Fibroblast of peridontal ligament (primary cell): Measurements from ENCODE around the gene RASL10B.

Experiments used
- DNase-seq: peaks from one replicate; pipeline ENCODE4 v3.0.0-alpha.2; 2010; ENCODE audit errors: extremely low read depth

Gene RASL10B

GRCh38 chr17:35717475-35717874 is 14.0 kb upstream of the RASL10B start:
- no peak for DNase-seq

DNA sequence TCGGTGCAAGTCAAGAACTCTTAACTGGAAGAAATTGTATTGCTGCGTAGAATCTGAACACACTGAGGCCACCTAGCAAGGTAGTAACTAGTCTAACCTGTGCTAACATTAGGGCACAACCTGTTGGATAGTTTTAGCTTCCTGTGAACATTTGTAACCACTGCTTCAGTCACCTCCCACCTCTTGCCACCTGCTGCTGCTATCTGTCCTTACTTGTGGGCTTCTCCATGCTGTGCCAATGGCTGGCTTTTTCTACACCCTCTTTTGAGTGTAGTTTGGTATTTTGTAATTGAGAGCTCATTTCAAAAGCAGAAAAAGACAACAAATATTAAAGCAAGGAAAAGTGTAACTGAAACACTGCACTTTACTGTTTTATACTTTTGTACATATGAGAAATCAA is 7.7 kb upstream of the RASL10B start:
- DNase-seq = no peak

- no peak for DNase-seq
Measured at GRCh38 chr17:35725058-35725457, 6.4 kb upstream of the RASL10B start.

GRCh38 chr17:35725802-35726126 is 5.7 kb upstream of the RASL10B start:
- no peak for DNase-seq

GRCh38 chr17:35726127-35726952 is 5.1 kb upstream of the RASL10B start:
- peak; percentile 91 for DNase-seq

GRCh38 chr17:35726953-35727460 is 4.4 kb upstream of the RASL10B start:
- peak; percentile 30 for DNase-seq

DNA sequence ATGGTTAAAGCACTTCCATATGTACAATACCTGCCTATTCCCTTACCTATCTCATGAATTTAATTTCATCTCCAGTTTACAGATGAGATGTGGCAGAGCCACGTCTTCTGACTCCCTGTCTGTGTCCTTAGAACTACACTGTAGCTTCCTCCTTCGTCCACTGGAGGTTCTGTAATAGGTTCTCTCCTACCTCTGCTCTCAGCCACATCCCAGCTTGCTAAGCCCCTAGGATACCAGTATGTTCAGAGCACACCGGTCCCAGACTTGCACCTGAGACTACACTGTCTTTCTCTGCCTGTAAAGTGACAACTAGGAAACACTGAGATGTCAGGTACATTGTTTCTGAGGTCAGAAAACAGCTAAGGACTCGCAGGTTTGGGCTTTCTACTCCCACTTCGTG is 3.8 kb upstream of the RASL10B start:
- DNase-seq = no peak

GRCh38 chr17:35728551-35728950 is 2.9 kb upstream of the RASL10B start:
- no peak for DNase-seq

GRCh38 chr17:35729405-35729833 is 2.0 kb upstream of the RASL10B start:
- DNase-seq = no peak

DNA sequence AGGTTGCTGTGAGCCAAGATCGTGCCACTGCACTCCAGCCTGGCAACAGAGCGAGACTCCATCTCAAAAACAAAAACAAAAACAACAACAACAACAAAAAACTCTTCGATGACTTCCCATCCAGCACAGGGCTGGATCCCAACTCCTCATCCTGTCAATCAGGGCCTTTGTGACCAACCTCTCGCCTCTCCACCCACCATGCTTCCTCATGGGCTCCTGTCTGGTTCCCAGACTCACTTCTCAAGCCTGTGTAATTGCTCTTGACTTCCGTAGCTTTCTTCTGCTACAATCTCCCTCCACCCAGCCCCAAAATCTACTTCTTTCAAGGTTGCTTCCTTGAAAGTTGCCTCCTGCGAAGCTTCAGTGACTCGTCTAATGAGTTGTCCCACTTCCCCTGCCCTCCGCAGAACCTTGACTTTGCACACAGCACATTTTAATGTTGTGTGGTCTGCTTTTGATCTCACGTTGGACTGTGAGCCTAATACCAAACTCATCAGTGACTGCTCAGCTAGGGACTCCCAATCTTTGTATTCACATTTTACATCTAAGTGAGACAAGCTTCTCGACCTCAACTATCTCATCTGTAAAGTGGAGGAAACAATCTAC is 936 bp upstream of the RASL10B start:
- DNase-seq = no peak

GRCh38 chr17:35731917-35732805 is 722 bp downstream of the RASL10B start:
- DNase-seq = no peak

DNA sequence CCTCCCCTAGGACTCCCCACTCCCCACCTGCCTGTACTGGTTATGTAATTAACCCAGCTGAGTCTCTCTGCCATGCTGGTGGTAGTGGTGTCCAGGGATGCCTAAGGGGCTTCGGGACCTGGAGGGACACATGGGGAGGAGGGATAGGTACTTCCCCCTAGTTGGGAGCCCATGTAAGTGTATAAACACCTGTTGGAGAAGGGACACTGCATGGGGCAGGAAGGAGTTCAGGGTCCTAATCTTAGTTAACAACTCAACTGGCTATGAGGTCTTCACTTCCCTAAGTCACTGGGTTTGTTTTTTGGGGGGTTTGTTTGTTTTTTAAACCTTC is 1.3 kb downstream of the RASL10B start:
- no peak for DNase-seq

GRCh38 chr17:35733366-35733765 is 1.9 kb downstream of the RASL10B start:
- no peak for DNase-seq

DNA sequence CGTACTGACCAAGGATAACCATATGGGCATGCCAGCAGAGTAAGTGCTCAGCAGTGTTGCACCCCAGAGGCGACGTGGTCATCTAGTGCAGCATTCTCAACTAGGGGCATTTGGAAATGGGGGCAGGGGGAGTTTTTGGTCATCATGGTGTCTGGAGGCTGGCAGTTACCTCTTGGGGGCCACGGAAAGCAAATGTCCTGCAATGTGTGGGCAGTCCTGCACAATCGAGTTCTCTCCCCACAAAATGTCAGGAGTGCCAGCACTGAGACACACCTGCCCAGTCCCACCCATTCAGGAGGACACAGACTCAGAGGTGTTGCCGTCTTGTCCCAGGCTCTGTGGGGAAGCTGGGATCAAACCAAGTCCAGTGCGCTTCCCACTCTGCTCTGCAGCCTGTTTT is 3.0 kb downstream of the RASL10B start:
- no peak for DNase-seq

DNA sequence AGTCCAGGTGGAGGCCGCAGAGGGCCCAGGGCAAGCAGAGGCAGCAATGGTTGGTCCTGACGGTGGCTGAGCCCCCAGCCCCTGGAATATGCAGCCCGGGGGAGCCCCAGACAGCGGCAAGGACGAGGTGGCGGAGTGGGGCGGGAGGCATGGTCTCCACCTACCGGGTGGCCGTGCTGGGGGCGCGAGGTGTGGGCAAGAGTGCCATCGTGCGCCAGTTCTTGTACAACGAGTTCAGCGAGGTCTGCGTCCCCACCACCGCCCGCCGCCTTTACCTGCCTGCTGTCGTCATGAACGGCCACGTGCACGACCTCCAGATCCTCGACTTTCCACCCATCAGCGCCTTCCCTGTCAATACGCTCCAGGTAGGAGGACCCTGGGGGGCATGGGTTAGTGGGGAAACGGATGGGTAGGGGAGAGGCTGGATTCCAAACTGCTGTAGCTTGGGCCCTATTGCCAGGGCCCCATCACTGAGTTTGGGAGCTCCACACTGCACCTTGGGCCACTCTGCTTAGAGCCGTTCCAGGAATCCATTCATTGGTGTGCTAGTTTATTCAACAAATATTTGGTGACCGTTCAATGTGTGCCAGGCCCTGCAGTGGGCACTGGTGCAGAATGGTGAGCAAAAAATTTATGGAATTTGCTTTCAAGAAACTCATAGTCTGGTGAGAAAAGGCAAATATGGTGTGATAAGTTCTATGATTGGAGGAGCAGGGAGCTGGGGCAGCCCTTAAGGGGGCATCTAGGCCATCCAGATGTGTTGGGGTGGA is 3.8 kb downstream of the RASL10B start:
- DNase-seq = no peak

- no peak for DNase-seq
Measured at GRCh38 chr17:35736236-35736635, 4.8 kb downstream of the RASL10B start.

DNA sequence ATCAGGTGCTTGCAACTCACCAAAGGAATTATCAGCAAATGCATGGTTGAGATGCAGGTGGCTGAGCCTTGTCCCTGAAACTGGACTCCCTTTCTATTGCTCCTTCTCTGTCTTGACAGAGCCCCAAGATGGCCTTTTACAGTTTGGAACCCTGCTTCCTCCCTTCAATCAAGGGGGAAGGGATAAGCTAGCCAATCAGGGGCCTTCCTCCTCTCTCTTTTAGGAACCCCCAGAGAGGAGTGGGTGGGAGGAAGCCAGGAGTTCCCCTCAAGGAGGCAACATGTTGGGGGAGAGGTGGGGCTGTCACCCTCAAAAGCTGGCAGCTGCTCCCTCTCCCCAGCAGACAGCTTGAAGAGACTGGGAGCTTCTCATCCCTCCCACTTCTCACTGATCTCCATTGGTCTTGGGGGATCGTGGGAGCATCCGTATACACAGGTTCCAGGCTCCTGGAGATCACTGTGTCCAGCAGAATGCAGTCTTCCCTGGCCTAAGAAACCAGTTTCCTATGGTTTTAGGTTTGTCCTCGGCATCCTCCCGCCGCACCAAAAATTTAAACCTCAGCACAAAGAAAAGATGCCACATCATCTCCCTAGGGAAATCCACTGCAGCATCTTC is 7.2 kb downstream of the RASL10B start:
- no peak for DNase-seq

DNA sequence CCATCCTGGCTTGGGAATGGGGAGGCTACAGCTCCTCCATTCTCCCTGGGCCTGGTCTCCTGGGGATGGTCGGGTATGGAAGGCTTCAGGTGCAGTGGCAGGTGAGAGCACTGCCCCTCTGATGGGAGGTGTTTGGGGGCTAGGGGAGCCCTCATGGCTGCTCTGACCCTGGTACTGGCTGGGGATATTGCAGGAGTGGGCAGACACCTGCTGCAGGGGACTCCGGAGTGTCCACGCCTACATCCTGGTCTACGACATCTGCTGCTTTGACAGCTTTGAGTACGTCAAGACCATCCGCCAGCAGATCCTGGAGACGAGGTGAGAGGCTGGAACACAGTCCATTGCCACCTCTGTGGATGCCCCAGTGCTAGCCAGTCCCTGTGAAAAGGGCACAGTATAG is 8.8 kb downstream of the RASL10B start:
- no peak for DNase-seq

GRCh38 chr17:35740997-35741931 is 9.8 kb downstream of the RASL10B start:
- no peak for DNase-seq

DNA sequence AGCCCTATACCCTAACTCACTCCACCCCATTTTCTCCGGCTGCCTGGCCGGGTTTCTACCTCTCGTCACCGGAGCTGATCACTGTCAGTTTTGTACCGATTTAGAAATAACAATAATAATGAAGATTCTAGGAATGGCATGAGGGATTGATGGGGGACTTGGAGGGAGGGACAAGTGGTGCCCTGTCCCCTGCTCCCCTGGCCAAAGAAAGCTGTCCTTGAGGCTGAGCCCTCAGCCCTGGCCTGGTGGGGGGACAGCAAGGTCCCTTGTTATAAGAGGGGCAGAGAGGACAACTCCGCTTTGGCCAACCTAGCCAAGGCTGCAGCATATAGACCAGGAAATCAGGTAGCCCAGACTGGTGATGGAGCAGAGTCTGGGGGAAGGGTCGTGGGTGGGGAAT is 11.1 kb downstream of the RASL10B start:
- no peak for DNase-seq
